ENCODE measurements around the gene SDHAF2. TPM values are rescaled to one million over a fixed set of nuclear protein-coding genes. Genes with fewer than 3 reads are reported as not detected.

Gene SDHAF2
- total and polyA plus RNA-seq, 2 of the 4 experiments (the other 2 are of a cell fraction), result 50.4 to 91.1 TPM

GRCh38 chr11:61487342-61488025 is 57.6 kb downstream of the SDHAF2 start:
- POLR2A ChIA-PET (ENCODE audit: unreplicated experiment), result no interaction called here
- H4K91ac ChIP-seq (ENCODE audit: insufficient read depth, low read depth, low read length), result no peak overlapping the region
- no peak overlapping the region for H2AFZ ChIP-seq (replicated peaks; ENCODE audit: low read length, poor library complexity)
- no peak overlapping the region for H2BK120ac ChIP-seq (ENCODE audit: low read depth, low read length)
- ATAC-seq (ENCODE audit: low read depth) (no peak), DNase-seq (no peak)
- no peaks in the 10 kb centered on the region for H4K20me1 ChIP-seq (ENCODE audit: insufficient read depth, low read length)
- no peak overlapping the region for H2BK15ac ChIP-seq (ENCODE audit: low read depth, low read length)
- no peaks in the 10 kb centered on the region for H3K9me3 ChIP-seq (ENCODE audit: control insufficient read depth, insufficient read depth, low read length)
- H3K18ac ChIP-seq (ENCODE audit: low read depth, low read length), result no peak overlapping the region
- no peak overlapping the region for H4K8ac ChIP-seq (ENCODE audit: low read depth in 2 of 2, low read length in 2 of 2)
- peaks cover 4% of the 10 kb centered on the region; the same call in 1 of the 2 replicates for H3K9me1 ChIP-seq (ENCODE audit: insufficient read depth, low read length)
- CTCF ChIA-PET, result no interaction called here
- no peaks in the 10 kb centered on the region for H3K79me1 ChIP-seq (ENCODE audit: low read depth in 1 of 2, low read length in 2 of 2)
- H3K4me3 ChIP-seq (ENCODE audit: insufficient read depth, low read depth, low read length), result no peak overlapping the region
- H3K4ac ChIP-seq (ENCODE audit: low read depth, low read length), result no peak overlapping the region
- H3K14ac ChIP-seq (replicated peaks; ENCODE audit: low read depth, low read length), result no peak overlapping the region
- H3K9ac ChIP-seq (ENCODE audit: low read depth, low read length), result no peak overlapping the region
- H3K27me3 ChIP-seq (ENCODE audit: control insufficient read depth, insufficient read depth, low read length), result peaks cover 8% of the 10 kb centered on the region; the same call in 1 of the 2 replicates
- no peak overlapping the region for H2AK5ac ChIP-seq (ENCODE audit: low read depth, low read length)
- no peak overlapping the region for H3K4me2 ChIP-seq (ENCODE audit: low read depth, low read length)
- no peak overlapping the region for H3K27ac ChIP-seq (ENCODE audit: insufficient read depth, low read length)
- WGBS, 2 experiments (ENCODE audit: extremely low coverage in 2 of 2, insufficient read length in 1 of 2), result 83% methylated on average over 1 of the region's 4 CpGs; no CpG with 5 or more reads in 1 of the 2 experiments
- in situ Hi-C loops (cut with MboI; ENCODE audit: low sequenced_read_pairs), result no loop called here
- H3K36me3 ChIP-seq (ENCODE audit: control insufficient read depth, insufficient read depth, low read length), result no peaks in the 10 kb centered on the region
- H3K56ac ChIP-seq (ENCODE audit: extremely low read depth, insufficient read depth, low read length), result no peak overlapping the region
- BruUV-seq (replicated peaks), result no TSS peak
- no peak overlapping the region for H4K5ac ChIP-seq (ENCODE audit: low read depth, low read length)
- H3K23ac ChIP-seq (ENCODE audit: low read depth, low read length), result no peak overlapping the region
- intact Hi-C loops (cut with micrococcal nuclease), result no loop called here
- dilution Hi-C loops (cut with HindIII; ENCODE audit: low sequenced_read_pairs, unreplicated experiment), result no loop called here
- H3K4me1 ChIP-seq (ENCODE audit: control insufficient read depth, insufficient read depth, low read length), result peaks cover 22% of the 10 kb centered on the region
- H2BK20ac ChIP-seq (ENCODE audit: low read depth, low read length), result no peak overlapping the region
- TF ChIP-seq ELK1 (IDR thresholded peaks at IDR 0.05; ENCODE audit: borderline replicate concordance, low read depth, low read length), result no peak
- TF ChIP-seq CTCF (conservative IDR thresholded peaks at IDR 0.05; ENCODE audit: low read depth, low read length), result no peak
- TF ChIP-seq POLR2A (IDR thresholded peaks at IDR 0.05; ENCODE audit: low read depth, low read length), result no peak
- H2BK5ac ChIP-seq (ENCODE audit: low read depth, low read length, poor library complexity, severe bottlenecking), result no peak overlapping the region
- H2AK9ac ChIP-seq (replicated peaks; ENCODE audit: low read depth, low read length, poor library complexity), result no peak overlapping the region
